Lung (tissue), 12 donors: Measurements from ENCODE around the gene IL6. TPM values are rescaled to one million over a fixed set of nuclear protein-coding genes. Genes with fewer than 3 reads are reported as not detected.

ENCODE experiments used
- ATAC-seq: fragments of 200-7000 bp; cut with Tn5 transposase; one replicate; pipeline ENCODE4 v1.9.1; 2020; ENCODE audit warnings: moderate number of reproducible peaks; ENCODE audit not compliant: insufficient read depth, low FRiP score
- DNase-seq, 3 donors: peaks; one replicate each; pipeline ENCODE4 v3.0.0-alpha.2; 2013 to 2017
- H3K27ac ChIP-seq, 2 donors: one replicate each; pipeline ENCODE4 v1.5.1; 2013; ENCODE audit warnings: mild to moderate bottlenecking in 2 of 2, moderate library complexity in 2 of 2, control low read depth in 1 of 2, inconsistent platforms in 1 of 2, low read depth in 1 of 2, low read length in 1 of 2
- H3K27me3 ChIP-seq, 3 donors: one replicate each; pipeline ENCODE4 v1.5.1; 2013; ENCODE audit warnings: low read length in 2 of 3; ENCODE audit not compliant: control insufficient read depth in 3 of 3, insufficient read depth in 3 of 3
- H3K36me3 ChIP-seq, 4 donors: one replicate each; pipeline ENCODE4 v1.5.1; 2013; ENCODE audit warnings: low read length in 4 of 4, mild to moderate bottlenecking in 1 of 4, moderate library complexity in 1 of 4; ENCODE audit not compliant: control insufficient read depth in 4 of 4, insufficient read depth in 4 of 4
- H3K4me1 ChIP-seq, 5 donors: one replicate each; pipeline ENCODE4 v1.5.1; 2013; ENCODE audit warnings: low read length in 5 of 5, mild to moderate bottlenecking in 2 of 5, moderate library complexity in 1 of 5; ENCODE audit not compliant: control insufficient read depth in 5 of 5, insufficient read depth in 5 of 5
- H3K4me3 ChIP-seq: one replicate; pipeline ENCODE4 v1.5.1; 2013; ENCODE audit warnings: mild to moderate bottlenecking, control low read depth, moderate library complexity
- H3K9ac ChIP-seq, 2 donors: one replicate each; pipeline ENCODE4 v1.5.1; 2013; ENCODE audit warnings: low read length in 2 of 2, control low read depth in 1 of 2; ENCODE audit not compliant: insufficient read depth in 1 of 2
- H3K9me3 ChIP-seq, 4 donors: one replicate each; pipeline ENCODE4 v1.5.1; 2013; ENCODE audit warnings: low read length in 3 of 4, mild to moderate bottlenecking in 1 of 4, moderate library complexity in 1 of 4; ENCODE audit not compliant: control insufficient read depth in 4 of 4, insufficient read depth in 3 of 4
- CTCF ChIP-seq: IDR thresholded peaks from 2 replicates; pipeline ENCODE4 v1.5.1; 2012; ENCODE audit warnings: mild to moderate bottlenecking; ENCODE audit errors: control extremely low read depth, extremely low read depth
- WGBS, 2 donors: extraction: QIAGEN DNeasy Blood & Tissue Kit; methylation state at CpG; one replicate each; pipeline ENCODE4 v1.1.7; 2013; 5-methylcytosine and 5-hydroxymethylcytosine counted together
- polyA plus RNA-seq, 2 donors: library from polyadenylated mRNA; stranded (reverse); fragments of 200-250 nt; gene quantifications; one replicate each; pipeline ENCODE4 v1.2.1, GENCODE V29; 2013
- total RNA-seq, 2 donors: library from RNA; depleted of rRNA in 1 of 2; stranded (reverse); fragments of >200 nt in 1 of 2; gene quantifications; one replicate each; pipeline ENCODE4 v1.2.1, GENCODE V29; 2014 to 2021
- donor health status: control.
- donor health status: control.
- donor health status: Bipolar disorder and iron deficiency.
- donor health status: healthy.
- donor health status: DM: yes; HTN: yes; CAD: no.

Gene IL6
- total and polyA plus RNA-seq, 4 donors, result 2.7 to 155 (median 12.4) TPM

- DNase-seq (no peak), ATAC-seq (no peak)
- Histone ChIP-seq H3K9me3 (no peaks in the 10 kb centered on the region), H3K4me3 (no peak overlapping the region), H3K27ac (no peak overlapping the region), H3K4me1 (peaks cover 0 to 36% (median 6%) of the 10 kb centered on the region in 5 donors), H3K9ac (no peak overlapping the region), H3K36me3 (no peaks in the 10 kb centered on the region), H3K27me3 (no peaks in the 10 kb centered on the region)
- no peak for TF ChIP-seq CTCF
- 87 to 91% methylated on average over 3 of the region's 3 CpGs for WGBS, 2 donors
Observed at GRCh38 chr7:22729180-22729825, 2.3 kb downstream of the IL6 start.

- no peaks in the 10 kb centered on the region for H3K36me3 ChIP-seq
- no peaks in the 10 kb centered on the region for H3K27me3 ChIP-seq
- TF ChIP-seq CTCF, result no peak
- H3K4me3 ChIP-seq, result no peak overlapping the region
- no peak overlapping the region for H3K9ac ChIP-seq
- H3K9me3 ChIP-seq, result no peaks in the 10 kb centered on the region
- ATAC-seq, result no peak
- 44 to 65% methylated on average over 2 of the region's 2 CpGs for WGBS, 2 donors
- peak overlapping the region in 1 of 2 donors; percentile 17 for H3K27ac ChIP-seq
- peaks cover 0 to 27% (median 4%) of the 10 kb centered on the region in 5 donors for H3K4me1 ChIP-seq
- DNase-seq, result no peak
Observed at GRCh38 chr7:22730066-22730710, 3.2 kb downstream of the IL6 start.

- Histone ChIP-seq H3K9ac (no peak overlapping the region), H3K9me3 (no peaks in the 10 kb centered on the region), H3K4me3 (no peak overlapping the region), H3K27me3 (no peaks in the 10 kb centered on the region), H3K36me3 (no peaks in the 10 kb centered on the region), H3K4me1 (peaks cover 0 to 24% (median 4%) of the 10 kb centered on the region in 5 donors), H3K27ac (no peak overlapping the region)
- WGBS, 2 donors, result 72 to 75% methylated on average over 5 of the region's 5 CpGs
- ATAC-seq (no peak), DNase-seq (no peak)
- TF ChIP-seq CTCF, result no peak
Observed at GRCh38 chr7:22730921-22731654, 4.1 kb downstream of the IL6 start.
